ENCODE data around the gene DCP1B.

DNA sequence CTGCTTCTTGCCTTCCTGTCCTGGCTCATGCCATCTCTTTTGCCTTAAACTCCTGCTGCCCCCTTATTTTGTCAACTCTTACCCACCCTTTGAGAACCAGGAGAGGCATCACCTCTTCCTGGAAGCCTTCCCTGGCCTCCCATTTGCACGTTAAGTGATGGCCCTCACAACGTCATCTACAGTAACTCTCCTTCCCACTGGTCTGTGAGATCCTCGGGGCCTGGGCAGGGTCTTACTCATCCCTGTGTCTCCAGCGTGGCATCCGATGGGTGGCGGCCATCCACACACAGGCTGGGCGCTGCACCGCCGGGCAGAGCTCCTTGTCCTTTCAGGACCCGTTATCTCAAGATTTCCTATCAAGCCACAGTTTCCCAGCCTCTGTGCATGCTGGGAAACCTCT is 69.0 kb downstream of the DCP1B start:
- no peak for TF ChIP-seq POLR2AphosphoS5 (IDR thresholded peaks at IDR 0.05)
- TF ChIP-seq, protein P1, sequence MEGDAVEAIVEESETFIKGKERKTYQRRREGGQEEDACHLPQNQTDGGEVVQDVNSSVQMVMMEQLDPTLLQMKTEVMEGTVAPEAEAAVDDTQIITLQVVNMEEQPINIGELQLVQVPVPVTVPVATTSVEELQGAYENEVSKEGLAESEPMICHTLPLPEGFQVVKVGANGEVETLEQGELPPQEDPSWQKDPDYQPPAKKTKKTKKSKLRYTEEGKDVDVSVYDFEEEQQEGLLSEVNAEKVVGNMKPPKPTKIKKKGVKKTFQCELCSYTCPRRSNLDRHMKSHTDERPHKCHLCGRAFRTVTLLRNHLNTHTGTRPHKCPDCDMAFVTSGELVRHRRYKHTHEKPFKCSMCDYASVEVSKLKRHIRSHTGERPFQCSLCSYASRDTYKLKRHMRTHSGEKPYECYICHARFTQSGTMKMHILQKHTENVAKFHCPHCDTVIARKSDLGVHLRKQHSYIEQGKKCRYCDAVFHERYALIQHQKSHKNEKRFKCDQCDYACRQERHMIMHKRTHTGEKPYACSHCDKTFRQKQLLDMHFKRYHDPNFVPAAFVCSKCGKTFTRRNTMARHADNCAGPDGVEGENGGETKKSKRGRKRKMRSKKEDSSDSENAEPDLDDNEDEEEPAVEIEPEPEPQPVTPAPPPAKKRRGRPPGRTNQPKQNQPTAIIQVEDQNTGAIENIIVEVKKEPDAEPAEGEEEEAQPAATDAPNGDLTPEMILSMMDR (IDR thresholded peaks at IDR 0.05): no peak
- no peak for TF ChIP-seq POLR2A (IDR thresholded peaks at IDR 0.05)
